Measurements from ENCODE around the gene SLC16A9. TPM values are rescaled to one million over a fixed set of nuclear protein-coding genes. Genes with fewer than 3 reads are reported as not detected.
"Not testable (repeated sequence)": the region's sequence is repeated elsewhere in the genome, so short reads cannot be mapped to it uniquely, and the experiment has no call there.

The SLC16A9 gene
- total RNA-seq, 1 donor from 2014 or later: 0.83 TPM

GRCh38 chr10:59750155-59750945 is 40.7 kb upstream of the SLC16A9 start:
- ATAC-seq (no peak), DNase-seq (no peak)
- no peak for TF ChIP-seq CTCF (IDR thresholded peaks at IDR 0.05)
- Histone ChIP-seq H3K27ac (no peak overlapping the region), H3K27me3 (ENCODE audit: low read depth) (no peaks in the 10 kb centered on the region), H3K4me1 (no peaks in the 10 kb centered on the region), H3K9me3 (no peaks in the 10 kb centered on the region), H3K4me3 (no peak overlapping the region), H3K36me3 (no peaks in the 10 kb centered on the region)
- intact Hi-C loops (cut with DNase I): no loop called here

GRCh38 chr10:59748834-59749233 is 39.2 kb upstream of the SLC16A9 start:
- no peaks in the 10 kb centered on the region for H3K36me3 ChIP-seq
- intact Hi-C loops (cut with DNase I): no loop called here
- no peaks in the 10 kb centered on the region for H3K4me1 ChIP-seq
- DNase-seq (no peak), ATAC-seq (no peak)
- no peak overlapping the region for H3K4me3 ChIP-seq
- no peak overlapping the region for H3K27ac ChIP-seq
- no peaks in the 10 kb centered on the region for H3K9me3 ChIP-seq
- no peak for TF ChIP-seq CTCF (IDR thresholded peaks at IDR 0.05)
- H3K27me3 ChIP-seq (ENCODE audit: low read depth): no peaks in the 10 kb centered on the region

- H3K9me3 ChIP-seq: no peaks in the 10 kb centered on the region
- H3K36me3 ChIP-seq: no peaks in the 10 kb centered on the region
- H3K4me1 ChIP-seq: no peaks in the 10 kb centered on the region
- no peak overlapping the region for H3K27ac ChIP-seq
- no peak for DNase-seq
- TF ChIP-seq CTCF (IDR thresholded peaks at IDR 0.05): no peak
- no peaks in the 10 kb centered on the region for H3K27me3 ChIP-seq (ENCODE audit: low read depth)
- intact Hi-C loops (cut with DNase I): no loop called here
- no peak overlapping the region for H3K4me3 ChIP-seq
- no peak for ATAC-seq
Measured at GRCh38 chr10:59745163-59745650, 35.6 kb upstream of the SLC16A9 start.

GRCh38 chr10:59744762-59745161 is 35.1 kb upstream of the SLC16A9 start:
- H3K36me3 ChIP-seq; DNase-seq; H3K27ac ChIP-seq; H3K9me3 ChIP-seq; H3K4me1 ChIP-seq; H3K27me3 ChIP-seq (ENCODE audit: low read depth); ATAC-seq; intact Hi-C loops (cut with DNase I); H3K4me3 ChIP-seq: not testable (repeated sequence)

GRCh38 chr10:59744156-59744555 is 34.5 kb upstream of the SLC16A9 start:
- H3K27me3 ChIP-seq (ENCODE audit: low read depth); H3K9me3 ChIP-seq; H3K36me3 ChIP-seq; H3K4me3 ChIP-seq; H3K27ac ChIP-seq; H3K4me1 ChIP-seq; DNase-seq; ATAC-seq; intact Hi-C loops (cut with DNase I): not testable (repeated sequence)

GRCh38 chr10:59741583-59741982 is 31.9 kb upstream of the SLC16A9 start:
- Histone ChIP-seq H3K4me3 (no peak overlapping the region), H3K4me1 (no peaks in the 10 kb centered on the region), H3K36me3 (no peaks in the 10 kb centered on the region), H3K9me3 (no peaks in the 10 kb centered on the region), H3K27me3 (ENCODE audit: low read depth) (no peaks in the 10 kb centered on the region), H3K27ac (no peak overlapping the region)
- intact Hi-C loops (cut with DNase I): no loop called here
- ATAC-seq (no peak), DNase-seq (no peak)
- TF ChIP-seq CTCF (IDR thresholded peaks at IDR 0.05): no peak
